Keratinocyte (primary cell): Measurements from ENCODE around the gene IGF2BP1. TPM values are rescaled to one million over a fixed set of nuclear protein-coding genes. Genes with fewer than 3 reads are reported as not detected.

ENCODE experiments used
- DNase-seq: peaks from one replicate; pipeline ENCODE4 v3.0.0-alpha.2; 2011; ENCODE audit warnings: low read depth, missing footprints, low spot score
- FAIRE-seq: peaks from 2 replicates; lab custom pipeline; 2011; peaks lifted over from hg19 to GRCh38; lab: Jason Lieb, UNC
- H2AFZ ChIP-seq: 2 replicates; pipeline ENCODE4 v1.6.0; 2012; ENCODE audit warnings: low read length, control low read depth, inconsistent platforms; ENCODE audit not compliant: control insufficient read depth
- H3K27ac ChIP-seq: 2 replicates; pipeline ENCODE4 v1.5.1; 2011; ENCODE audit warnings: low read length; ENCODE audit not compliant: control insufficient read depth, insufficient read depth
- H3K27me3 ChIP-seq: 3 replicates; pipeline ENCODE4 v1.6.0; 2011; ENCODE audit warnings: low read length; ENCODE audit not compliant: control insufficient read depth, insufficient read depth; ENCODE audit errors: extremely low read depth
- H3K36me3 ChIP-seq, 2 experiments: 2 replicates in 1 of 2; 3 replicates in 1 of 2; pipeline ENCODE4 v1.5.1; 2011; ENCODE audit warnings: low read length in 2 of 2, mild to moderate bottlenecking in 1 of 2; ENCODE audit not compliant: control insufficient read depth in 2 of 2, insufficient read depth in 2 of 2; ENCODE audit errors: extremely low read depth in 1 of 2
- H3K4me1 ChIP-seq: 3 replicates; pipeline ENCODE4 v1.5.1; 2011; ENCODE audit warnings: low read length; ENCODE audit not compliant: control insufficient read depth, insufficient read depth; ENCODE audit errors: extremely low read depth
- H3K4me2 ChIP-seq: 3 replicates; pipeline ENCODE4 v1.6.0; 2011; ENCODE audit warnings: low read depth, low read length; ENCODE audit not compliant: control insufficient read depth, insufficient read depth; ENCODE audit errors: extremely low read depth
- H3K4me3 ChIP-seq, 3 experiments: fragments of 200-600 bp in 1 of 3; sonication (generic) in 1 of 3; 2 replicates in 2 of 3; 3 replicates in 1 of 3; pipeline ENCODE4 v1.5.1; 2011 to 2016; ENCODE audit warnings: low read length in 3 of 3, mild to moderate bottlenecking in 3 of 3, control low read depth in 2 of 3, inconsistent platforms in 1 of 3, low read depth in 1 of 3, mixed read lengths in 1 of 3, mixed run types in 1 of 3, moderate library complexity in 1 of 3; ENCODE audit not compliant: control insufficient read depth in 2 of 3, insufficient read depth in 2 of 3; ENCODE audit errors: extremely low read depth in 1 of 3
- H3K79me2 ChIP-seq: 2 replicates; pipeline ENCODE4 v1.6.0; 2012; ENCODE audit warnings: low read length; ENCODE audit not compliant: control insufficient read depth, insufficient read depth
- H3K9ac ChIP-seq: 3 replicates; pipeline ENCODE4 v1.6.0; 2011; ENCODE audit warnings: low read length; ENCODE audit not compliant: control insufficient read depth, insufficient read depth; ENCODE audit errors: extremely low read depth
- H3K9me1 ChIP-seq: 3 replicates; pipeline ENCODE4 v1.6.0; 2011; ENCODE audit warnings: low read length; ENCODE audit not compliant: control insufficient read depth, insufficient read depth; ENCODE audit errors: extremely low read depth
- H3K9me3 ChIP-seq: 2 replicates; pipeline ENCODE4 v1.5.1; 2012; ENCODE audit warnings: low read depth, low read length; ENCODE audit not compliant: control insufficient read depth
- H4K20me1 ChIP-seq: 3 replicates; pipeline ENCODE4 v1.6.0; 2011; ENCODE audit warnings: low read length; ENCODE audit not compliant: control insufficient read depth, insufficient read depth; ENCODE audit errors: extremely low read depth
- CTCF ChIP-seq, 3 experiments: IDR thresholded peaks in 1 of 3; conservative IDR thresholded peaks in 1 of 3; optimal IDR thresholded peaks in 1 of 3; 2 replicates in 2 of 3; 3 replicates in 1 of 3; pipeline versions ENCODE3 to v1.5.1; 2011; ENCODE audit warnings: low read length in 3 of 3, mild to moderate bottlenecking in 3 of 3, moderate library complexity in 2 of 3, control low read depth in 1 of 3, inconsistent platforms in 1 of 3; ENCODE audit not compliant: insufficient read depth in 2 of 3; ENCODE audit errors: extremely low read depth in 1 of 3
- EZH2 ChIP-seq: IDR thresholded peaks from one replicate; pipeline ENCODE4 v1.6.1; 2012; ENCODE audit warnings: inconsistent platforms, mild to moderate bottlenecking, low read length, moderate library complexity
- dilution Hi-C: fragments of 300-500 bp; cut with MboI; formaldehyde crosslinking; loops from one replicate; pipeline ENCODE4 v1.7.0; 2020; ENCODE audit warnings: low sequenced_read_pairs; ENCODE audit not compliant: extremely low pct_ligation_motif_present
- polyA plus RNA-seq, 5 experiments: library from polyadenylated mRNA; depleted of rRNA in 3 of 5; stranded (reverse) in 3 of 5; stranded (forward) in 1 of 5; unstranded in 1 of 5; fragments of >200 nt; gene quantifications; 1 replicate in 1 of 5; 2 replicates in 3 of 5; 3 replicates in 1 of 5; pipeline versions ENCODE4 v1.2.1 to v1.2.3, GENCODE V29; 2011 to 2012; ENCODE audit warnings: missing spikeins in 2 of 5, low read depth in 1 of 5, low replicate concordance in 1 of 5

The IGF2BP1 gene
- polyA plus RNA-seq, 1 donor (not counting 4 experiments of a cell fraction or from before 2014, with no cell fraction given) = not detected

DNA sequence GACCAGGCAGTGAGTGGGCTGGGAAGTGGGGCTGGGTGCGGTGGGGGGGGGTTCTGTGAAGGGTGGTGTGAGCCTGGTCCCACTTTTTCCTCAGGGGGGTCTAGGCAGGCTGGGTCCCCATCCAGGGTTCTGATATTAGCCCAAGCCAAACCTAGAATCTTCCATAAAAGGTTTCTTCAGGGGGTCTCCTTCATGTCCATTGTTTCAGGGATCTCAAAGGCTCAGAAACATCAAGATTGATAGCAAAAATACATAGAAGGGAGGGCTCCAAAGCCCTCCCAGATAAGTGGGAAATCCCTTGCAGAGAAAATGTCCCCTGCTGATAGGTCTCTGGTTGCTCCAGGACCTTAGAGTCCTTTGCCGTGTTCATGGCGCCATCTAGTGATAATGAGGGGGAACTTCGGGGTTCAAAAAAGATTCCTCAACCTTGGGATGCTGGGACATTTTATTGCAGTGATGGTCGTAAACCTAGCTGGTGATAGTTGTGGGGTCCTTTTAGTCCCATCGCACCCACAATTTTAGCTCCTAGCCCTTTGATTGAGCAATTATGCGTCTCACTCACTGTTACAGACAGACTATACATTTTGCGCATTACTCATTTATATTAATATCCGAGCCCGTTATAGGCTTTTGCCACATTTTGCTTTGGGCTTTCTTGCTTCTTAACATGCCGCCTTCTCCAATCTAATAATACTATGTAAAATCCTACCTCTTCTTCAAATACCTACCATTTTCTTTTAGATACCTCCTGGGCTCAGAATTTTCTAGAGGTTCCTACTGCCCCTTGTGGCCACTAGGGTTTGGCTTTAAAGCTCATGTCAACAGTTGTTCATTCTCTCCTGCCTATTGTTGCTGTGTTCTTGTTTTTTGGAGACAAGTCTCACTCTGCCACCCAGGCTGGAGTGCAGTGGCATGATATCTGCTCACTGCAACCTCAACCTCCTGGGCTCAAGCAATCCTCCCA, 35.1 kb downstream of the IGF2BP1 start:
- Histone ChIP-seq H3K4me1 (no peaks in the 10 kb centered on the region), H2AFZ (no peak overlapping the region), H3K9me3 (no peaks in the 10 kb centered on the region), H3K9me1 (no peaks in the 10 kb centered on the region), H3K36me3 (no peaks in the 10 kb centered on the region), H3K27ac (no peak overlapping the region), H3K79me2 (no peaks in the 10 kb centered on the region), H3K27me3 (no peaks in the 10 kb centered on the region), H3K9ac (no peak overlapping the region), H3K4me2 (no peak overlapping the region), H3K4me3 (no peak overlapping the region), H4K20me1 (no peaks in the 10 kb centered on the region)
- peak; percentile 64 for FAIRE-seq
- dilution Hi-C loops = no loop called here
- TF ChIP-seq CTCF (optimal IDR thresholded peaks at IDR 0.05 in 1 of 3, IDR thresholded peaks at IDR 0.05 in 1 of 3, conservative IDR thresholded peaks at IDR 0.05 in 1 of 3; ENCODE audit: extremely low read depth in 1 of 3, insufficient read depth in 2 of 3, low read length in 3 of 3) (peak; percentile 61 to 83 (median 71)), EZH2 (no peak)
- DNase-seq = peak; percentile 33

DNA sequence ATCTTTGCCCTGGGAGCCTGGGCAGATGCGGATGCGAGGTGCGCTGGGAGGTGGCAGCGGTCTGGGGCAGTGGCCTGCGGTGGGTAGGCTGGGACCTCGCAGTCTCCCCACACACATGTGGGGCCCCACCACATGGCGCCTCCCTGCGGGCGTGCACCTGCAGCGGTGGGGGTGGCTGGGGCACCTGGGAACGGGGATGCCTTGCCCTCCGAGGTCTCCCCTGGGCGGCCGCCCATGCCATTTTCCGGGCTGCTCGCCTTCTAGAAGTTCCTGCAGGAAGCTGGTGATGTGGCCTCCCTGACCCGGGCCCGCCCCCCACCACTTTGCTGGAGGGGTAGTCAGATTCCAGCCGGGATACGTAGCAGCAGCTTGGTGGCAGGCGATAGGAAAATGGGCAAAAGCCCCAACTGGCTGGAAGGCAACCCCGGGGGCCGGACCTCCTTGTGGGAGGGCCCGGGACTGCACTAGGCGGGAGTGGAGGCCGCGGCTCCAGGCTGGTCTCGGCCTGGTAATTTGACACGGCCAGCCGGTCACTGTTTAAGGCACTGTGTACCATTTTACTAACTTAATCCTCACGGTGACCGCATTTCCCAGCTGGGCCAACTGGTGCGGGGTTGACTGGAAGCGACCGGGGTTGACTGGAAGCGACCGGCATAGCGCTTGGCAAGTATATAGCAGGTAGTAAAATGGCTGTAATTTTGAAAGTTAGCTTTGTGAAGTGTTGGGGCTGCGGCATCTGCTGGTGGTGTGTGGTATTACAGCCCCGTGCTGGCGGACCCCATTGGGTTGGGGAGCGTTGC, 38.5 kb downstream of the IGF2BP1 start:
- no peaks in the 10 kb centered on the region for H3K9me3 ChIP-seq
- no peak overlapping the region for H3K27ac ChIP-seq
- no peak overlapping the region for H2AFZ ChIP-seq
- H4K20me1 ChIP-seq = no peaks in the 10 kb centered on the region
- H3K9ac ChIP-seq = no peak overlapping the region
- H3K4me3 ChIP-seq = no peak overlapping the region
- no peaks in the 10 kb centered on the region for H3K9me1 ChIP-seq
- DNase-seq (no peak), FAIRE-seq (no peak)
- dilution Hi-C loops = no loop called here
- H3K36me3 ChIP-seq = no peaks in the 10 kb centered on the region
- no peaks in the 10 kb centered on the region for H3K4me1 ChIP-seq
- no peak overlapping the region for H3K4me2 ChIP-seq
- TF ChIP-seq EZH2 (no peak), CTCF (optimal IDR thresholded peaks at IDR 0.05 in 1 of 3, IDR thresholded peaks at IDR 0.05 in 1 of 3, conservative IDR thresholded peaks at IDR 0.05 in 1 of 3; ENCODE audit: extremely low read depth in 1 of 3, insufficient read depth in 2 of 3, low read length in 3 of 3) (peak; percentile 76 to 81 (median 79))
- no peaks in the 10 kb centered on the region for H3K79me2 ChIP-seq
- no peaks in the 10 kb centered on the region for H3K27me3 ChIP-seq
